ENCODE results near the gene INSC.

Gene INSC

GRCh38 chr11:15146271-15147003, 31.7 kb downstream of the INSC start:
- DNase-seq (ENCODE audit: low read depth), result peak; percentile 58

GRCh38 chr11:15148169-15148568, 33.4 kb downstream of the INSC start:
- no peak for DNase-seq (ENCODE audit: low read depth)

GRCh38 chr11:15149050-15149449, 34.3 kb downstream of the INSC start:
- no peak for DNase-seq (ENCODE audit: low read depth)

GRCh38 chr11:15150507-15150906, 35.8 kb downstream of the INSC start:
- DNase-seq (ENCODE audit: low read depth), result no peak

- no peak for DNase-seq (ENCODE audit: low read depth)
These were observed 38.5 kb downstream of the INSC start for GRCh38 chr11:15153231-15153630.

GRCh38 chr11:15157181-15157580, 42.5 kb downstream of the INSC start:
- DNase-seq (ENCODE audit: low read depth), result peak; percentile 92

GRCh38 chr11:15157606-15158137, 42.9 kb downstream of the INSC start:
- DNase-seq (ENCODE audit: low read depth), result no peak

- peak; percentile 95 for DNase-seq (ENCODE audit: low read depth)
These were observed 43.8 kb downstream of the INSC start for GRCh38 chr11:15158351-15159015.

GRCh38 chr11:15159085-15159484, 44.4 kb downstream of the INSC start:
- peak; percentile 62 for DNase-seq (ENCODE audit: low read depth)

GRCh38 chr11:15161790-15162189, 47.1 kb downstream of the INSC start:
- DNase-seq (ENCODE audit: low read depth), result peak; percentile 41

GRCh38 chr11:15163136-15163535, 48.4 kb downstream of the INSC start:
- peak; percentile 33 for DNase-seq (ENCODE audit: low read depth)

- DNase-seq (ENCODE audit: low read depth), result peak; percentile 16
These were observed 51.5 kb downstream of the INSC start for GRCh38 chr11:15166204-15166603.

GRCh38 chr11:15169815-15170551, 55.3 kb downstream of the INSC start:
- DNase-seq (ENCODE audit: low read depth), result peak; percentile 27

GRCh38 chr11:15170698-15171097, 56.0 kb downstream of the INSC start:
- DNase-seq (ENCODE audit: low read depth), result no peak

- no peak for DNase-seq (ENCODE audit: low read depth)
These were observed 57.2 kb downstream of the INSC start for GRCh38 chr11:15171956-15172355.

- DNase-seq (ENCODE audit: low read depth), result no peak
These were observed 61.1 kb downstream of the INSC start for GRCh38 chr11:15175831-15176230.

GRCh38 chr11:15176646-15177163, 62.0 kb downstream of the INSC start:
- no peak for DNase-seq (ENCODE audit: low read depth)

GRCh38 chr11:15177491-15177890, 62.8 kb downstream of the INSC start:
- DNase-seq (ENCODE audit: low read depth), result no peak

- DNase-seq (ENCODE audit: low read depth), result no peak
These were observed 63.5 kb downstream of the INSC start for GRCh38 chr11:15178214-15178613.

- peak; percentile 89 for DNase-seq (ENCODE audit: low read depth)
These were observed 64.4 kb downstream of the INSC start for GRCh38 chr11:15179167-15179566.

- DNase-seq (ENCODE audit: low read depth), result peak; percentile 79
These were observed 65.6 kb downstream of the INSC start for GRCh38 chr11:15180212-15180792.

GRCh38 chr11:15182372-15182771, 67.6 kb downstream of the INSC start:
- DNase-seq (ENCODE audit: low read depth), result no peak

Measured in EH (cell line).